ENCODE data around the gene MFGE8.

MFGE8 gene

DNA sequence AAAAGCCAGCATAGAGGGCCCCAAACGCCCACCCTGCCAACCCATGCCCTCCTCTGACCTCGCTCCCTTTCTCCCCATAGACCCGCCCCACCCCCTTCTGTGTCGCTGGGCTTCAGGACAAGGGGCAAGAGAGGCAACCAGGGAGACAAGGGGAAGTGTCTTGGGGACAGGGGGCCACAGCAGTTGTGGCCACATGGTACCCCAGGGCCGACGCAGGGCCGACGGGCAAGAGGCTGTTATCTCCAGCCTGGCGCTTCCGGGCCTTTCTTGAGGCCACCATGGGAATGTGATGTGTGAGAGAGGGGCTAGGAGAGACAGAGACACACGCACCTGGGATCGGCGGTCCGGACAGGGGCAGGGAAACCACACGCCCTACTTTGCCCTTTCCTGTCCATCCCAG is 14.4 kb downstream of the MFGE8 start:
- no peak for DNase-seq (ENCODE audit: low spot score)

DNA sequence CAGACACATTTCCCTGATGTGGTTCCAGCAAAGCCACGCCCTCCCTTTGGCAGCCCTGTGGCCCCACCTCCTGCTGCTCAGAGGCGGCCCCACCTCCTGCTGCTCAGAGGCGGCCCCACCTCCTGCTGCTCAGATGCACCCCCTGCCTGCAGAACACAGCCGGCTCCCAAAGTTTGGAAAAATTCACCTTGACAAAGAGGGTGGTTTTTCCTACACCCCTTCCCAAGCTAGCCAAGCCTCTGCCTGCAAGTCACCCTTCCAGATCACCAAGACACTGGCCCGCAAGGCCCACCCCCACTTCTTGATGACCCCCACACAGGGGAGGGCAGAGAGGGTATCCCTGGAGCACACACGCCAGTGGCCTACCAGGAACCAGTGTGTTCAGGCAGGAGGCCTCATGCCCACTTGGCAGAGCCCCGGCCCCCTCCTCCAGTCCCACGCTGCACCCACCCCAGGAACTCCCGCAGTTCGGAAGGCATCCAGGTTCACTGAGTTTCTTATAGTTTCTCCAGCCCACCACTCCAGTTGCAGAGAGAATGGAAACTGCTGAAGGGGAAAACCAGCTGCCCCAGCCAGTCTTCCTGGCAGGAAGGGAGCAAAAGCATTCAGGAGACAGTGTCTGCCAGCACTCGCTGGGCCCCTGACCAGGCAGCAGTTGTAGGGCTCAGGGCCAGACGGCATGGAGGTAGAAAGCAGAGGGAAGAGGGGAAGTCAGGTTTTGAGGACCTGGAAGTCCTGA is 15.6 kb downstream of the MFGE8 start:
- peak; percentile 82 for DNase-seq (ENCODE audit: low spot score)

DNA sequence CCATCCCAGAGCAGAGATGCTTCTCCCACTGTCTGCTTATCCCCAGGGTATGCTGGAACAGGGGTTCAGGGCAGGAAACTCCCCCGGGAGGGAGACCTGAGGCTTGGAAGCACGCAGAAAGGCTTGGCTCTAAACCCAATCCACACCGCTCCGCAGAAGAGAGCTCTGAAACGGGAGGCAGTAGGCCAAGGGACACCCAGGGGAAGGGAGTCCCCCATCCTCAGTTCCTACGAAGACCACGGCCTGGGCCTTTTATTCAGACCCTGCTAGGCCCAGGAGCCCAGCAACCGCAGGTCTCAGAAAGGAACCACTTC is 16.1 kb downstream of the MFGE8 start:
- DNase-seq (ENCODE audit: low spot score) = no peak

DNA sequence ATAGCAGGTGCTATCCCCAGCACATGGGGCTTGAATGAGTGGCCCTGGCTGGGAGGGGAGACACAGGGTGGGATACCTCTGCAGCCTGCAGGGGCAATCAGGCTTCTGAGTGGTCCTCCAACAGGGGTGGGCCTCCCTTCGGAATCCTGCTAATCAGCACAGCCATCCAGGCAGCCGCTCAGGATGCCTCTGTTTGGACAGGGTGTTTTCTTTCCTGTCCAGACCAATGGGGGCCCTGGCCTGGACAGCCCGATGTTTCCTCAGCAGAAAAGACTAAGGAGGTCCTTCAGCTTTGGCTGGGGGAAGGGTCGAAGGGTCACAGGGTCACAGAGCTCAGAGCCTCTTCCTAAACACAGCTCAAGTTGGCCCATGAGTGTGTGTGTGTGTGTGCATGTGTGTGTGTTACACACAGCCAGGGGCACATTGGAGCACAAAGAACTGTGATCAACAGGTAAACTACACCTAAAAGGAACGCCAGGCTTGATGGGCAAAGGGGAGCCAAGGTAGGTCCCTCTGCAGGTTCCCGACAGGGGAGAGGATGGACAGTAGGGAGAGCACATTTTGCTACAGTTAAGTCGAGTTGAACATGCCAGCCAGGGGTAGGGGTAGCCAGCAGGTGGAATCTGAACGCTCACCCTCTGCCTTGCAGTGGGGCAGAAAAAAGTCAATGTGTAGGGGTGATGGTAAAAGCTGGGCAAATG is 16.7 kb downstream of the MFGE8 start:
- DNase-seq (ENCODE audit: low spot score) = no peak

DNA sequence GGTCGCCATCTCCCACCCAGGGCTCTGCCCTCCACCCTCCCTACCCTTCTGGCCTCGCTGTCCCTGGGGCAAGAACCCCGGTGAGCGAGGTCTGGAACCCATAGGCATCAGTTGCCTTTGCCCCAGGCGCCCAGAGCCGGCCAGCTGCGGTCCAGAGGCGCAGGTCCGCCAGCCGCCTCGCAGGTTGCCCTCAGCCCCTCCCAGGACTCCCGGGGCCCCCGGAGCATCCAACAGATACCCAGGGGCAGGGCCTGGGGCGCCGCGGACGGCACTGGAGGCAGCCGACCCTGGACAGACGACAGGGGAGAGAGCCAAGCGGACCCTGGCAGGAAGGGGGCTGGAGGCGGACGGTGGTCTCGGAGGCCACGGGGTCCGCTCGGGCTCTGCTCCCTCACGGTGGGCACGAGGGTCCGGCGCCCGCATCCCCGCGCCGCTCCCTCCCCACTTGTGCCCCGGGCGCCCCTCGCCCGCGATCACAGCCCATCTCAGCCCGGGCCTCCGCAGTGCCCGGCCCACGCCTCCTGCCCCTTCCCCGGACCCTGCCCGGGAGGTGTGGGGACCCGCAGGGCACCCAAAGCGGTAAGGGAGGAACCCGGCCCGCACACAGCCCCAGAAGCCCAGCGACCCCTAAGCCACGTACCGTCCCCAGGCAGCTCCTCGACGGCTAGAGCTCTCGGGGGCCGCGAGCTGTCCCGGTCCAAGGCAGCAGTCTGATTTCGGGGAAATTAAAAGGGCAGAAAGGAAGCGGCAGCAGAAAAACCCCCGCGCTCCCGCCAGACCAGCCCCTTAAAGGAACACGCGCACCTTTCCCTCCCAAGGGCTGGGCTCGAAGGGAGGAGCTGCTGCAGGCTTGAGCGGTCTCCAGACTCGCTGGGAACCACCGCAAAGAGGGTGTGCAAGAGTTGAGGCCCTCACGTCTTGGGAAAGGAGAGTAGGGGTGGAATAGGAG is 18.1 kb downstream of the MFGE8 start, which contains the start of gene HAPLN3:
Gene HAPLN3, minus strand, starts transcription at position 726 of the 949 bp plus-strand sequence. CDS start 8,246 bp downstream, outside the sequence.
- peak; percentile 56 for DNase-seq (ENCODE audit: low spot score)

DNA sequence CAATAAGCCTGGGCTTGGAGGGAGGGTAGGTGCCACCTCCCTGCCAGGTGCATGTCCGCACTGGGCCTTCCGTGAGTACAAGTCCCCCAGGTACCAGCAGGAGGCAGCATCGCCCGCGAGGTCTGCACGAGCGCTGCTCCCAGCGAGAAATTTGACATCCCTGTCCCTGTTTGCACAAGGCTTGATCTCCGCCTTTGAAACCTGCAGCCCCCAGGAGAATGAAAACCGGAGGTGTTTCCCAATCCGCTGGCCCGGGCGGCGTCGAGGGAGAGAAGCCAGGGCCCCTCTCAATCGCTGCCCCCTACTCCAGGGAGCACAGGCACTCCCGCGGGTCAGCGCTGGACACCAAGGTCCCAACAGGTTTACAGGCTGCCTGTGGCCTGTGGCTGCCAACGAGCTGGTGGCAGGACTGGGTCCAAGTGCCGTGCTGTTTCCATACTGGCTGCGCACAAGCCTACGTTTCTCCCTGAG is 18.8 kb downstream of the MFGE8 start:
- DNase-seq (ENCODE audit: low spot score) = peak; percentile 73

DNA sequence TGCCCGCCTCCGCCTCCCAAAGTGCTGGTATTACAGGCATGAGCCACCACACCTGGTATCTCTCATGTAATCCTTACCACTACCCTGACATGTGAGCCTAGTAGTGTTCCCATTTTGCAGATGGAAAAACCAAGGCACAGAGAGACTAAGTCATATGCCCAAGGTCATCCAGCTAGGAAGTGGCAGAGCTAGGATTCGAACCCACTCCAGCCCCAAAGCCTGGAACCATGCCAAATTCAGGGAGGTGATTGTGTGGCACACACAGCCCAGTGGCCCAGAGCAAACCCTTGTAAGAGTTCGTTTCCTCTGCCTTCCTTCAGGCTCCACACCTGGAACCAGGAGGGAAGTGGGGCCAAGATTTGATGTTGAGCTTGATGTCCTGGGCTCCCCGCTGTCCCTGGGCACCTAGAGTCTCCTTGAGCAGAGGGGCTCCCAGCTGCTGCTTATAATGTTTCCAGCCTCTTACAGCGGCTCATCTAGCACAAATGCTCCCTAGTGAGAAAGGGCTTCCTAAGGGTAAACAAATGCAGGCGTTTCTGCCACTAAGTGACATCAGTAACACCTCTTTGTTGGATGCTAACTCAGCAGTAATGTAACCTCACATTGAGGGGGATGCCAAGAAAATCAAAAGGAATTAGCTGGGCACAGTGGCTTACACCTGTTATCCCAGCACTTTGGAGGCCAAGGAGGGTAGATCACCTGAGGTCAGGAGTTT is 21.5 kb downstream of the MFGE8 start:
- DNase-seq (ENCODE audit: low spot score) = no peak

DNA sequence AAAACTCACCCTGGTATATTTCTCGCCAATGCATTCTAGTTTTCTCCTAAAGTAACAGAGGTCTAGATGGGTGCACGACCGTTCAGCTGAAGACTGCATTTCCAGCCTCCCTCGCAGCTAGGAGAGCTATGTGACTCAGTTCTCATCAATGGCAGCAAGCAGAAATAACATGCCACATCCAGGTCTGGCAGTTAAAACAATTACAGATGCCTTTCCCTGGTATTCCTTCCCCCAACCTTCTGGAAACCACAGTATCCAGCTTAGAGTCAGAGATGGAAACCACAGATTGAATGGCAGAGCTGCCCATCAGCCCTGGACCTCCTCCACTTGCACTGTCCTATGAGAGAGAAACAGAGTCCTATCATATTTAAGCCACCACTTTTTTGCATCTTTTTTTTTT is 22.7 kb downstream of the MFGE8 start:
- DNase-seq (ENCODE audit: low spot score) = peak; percentile 69

DNA sequence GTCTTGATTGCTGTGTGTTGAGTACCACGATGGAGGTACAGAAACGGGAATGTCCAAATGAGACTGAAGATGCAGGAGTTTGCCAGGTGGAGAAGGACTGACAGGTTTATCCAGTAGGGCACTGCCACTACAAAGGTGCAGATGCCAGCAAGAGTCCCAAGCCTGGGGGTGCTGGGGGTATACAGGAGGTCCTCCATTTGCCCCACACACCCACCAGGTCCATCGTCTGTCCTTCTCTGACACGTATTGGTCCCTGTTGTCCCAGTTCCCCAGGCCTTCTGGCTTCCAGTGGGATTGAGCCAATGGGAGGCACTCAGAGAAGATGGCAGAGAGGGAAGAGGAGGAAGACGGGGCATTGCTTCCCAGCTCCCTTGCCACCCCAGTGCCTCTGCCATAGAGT is 24.5 kb downstream of the MFGE8 start:
- no peak for DNase-seq (ENCODE audit: low spot score)

DNA sequence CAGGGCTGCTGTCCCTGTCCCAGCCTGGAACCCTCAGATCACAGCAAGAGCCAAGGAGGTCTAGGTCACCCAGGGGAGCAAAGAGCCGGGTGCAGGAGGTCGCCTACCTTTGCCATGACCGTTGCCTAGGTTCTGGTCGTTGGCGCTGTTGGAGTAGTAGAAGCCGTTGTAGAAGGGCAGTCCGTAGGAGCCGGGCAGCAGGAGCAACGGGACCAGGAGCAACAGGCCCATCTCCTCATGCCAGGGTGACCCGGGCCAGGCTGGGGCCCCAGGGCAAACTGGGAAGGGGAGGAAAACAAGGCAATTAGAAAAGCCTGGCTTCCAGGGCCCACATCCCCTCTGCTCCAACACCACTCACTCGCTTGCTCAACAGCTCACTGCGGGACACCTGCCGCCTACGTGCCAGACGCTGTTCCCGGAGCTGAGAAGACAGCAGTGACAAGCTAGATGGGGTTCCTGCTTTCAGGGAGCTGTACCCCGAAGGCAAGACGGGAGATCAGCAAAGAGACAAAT is 26.1 kb downstream of the MFGE8 start:
- DNase-seq (ENCODE audit: low spot score) = no peak

DNA sequence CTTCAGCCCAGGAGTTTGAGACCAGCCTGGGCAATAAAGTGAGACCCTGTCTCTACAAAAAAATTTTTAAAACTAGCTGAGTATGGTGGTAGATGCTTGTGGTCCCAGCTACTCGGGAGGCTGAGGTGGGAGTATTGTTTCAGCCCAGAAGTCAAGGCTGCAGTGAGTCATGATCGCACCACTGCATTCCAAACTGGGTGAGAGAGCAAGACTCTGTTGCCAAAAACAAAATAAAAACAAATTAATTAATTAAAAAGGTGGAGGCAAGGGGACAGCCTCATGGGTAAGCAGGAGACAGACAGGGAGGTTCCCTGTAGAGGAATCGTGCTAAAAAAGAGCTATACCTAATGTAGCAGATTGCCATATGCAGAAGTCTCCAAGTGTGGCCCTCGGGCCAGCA is 30.4 kb downstream of the MFGE8 start:
- DNase-seq (ENCODE audit: low spot score) = peak; percentile 59

DNA sequence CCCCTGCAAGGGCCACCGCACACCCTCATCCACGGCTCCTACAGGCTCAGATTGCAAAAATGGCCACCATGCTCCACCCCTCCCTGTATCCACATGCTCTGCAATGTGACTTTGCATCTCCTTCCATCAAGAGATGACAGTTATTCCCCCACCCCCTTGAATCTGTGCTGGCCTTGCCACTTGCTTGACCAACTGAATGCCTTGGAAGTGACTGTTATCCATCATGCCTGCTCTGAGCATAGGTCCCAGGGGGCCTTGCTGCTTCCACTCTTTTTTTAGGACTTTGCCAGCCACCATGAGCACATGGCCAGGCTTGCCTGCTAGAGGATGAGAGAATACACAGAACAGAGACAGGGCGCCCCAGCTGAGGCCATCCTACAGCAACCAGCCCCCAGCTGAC is 31.4 kb downstream of the MFGE8 start:
- DNase-seq (ENCODE audit: low spot score) = no peak

DNA sequence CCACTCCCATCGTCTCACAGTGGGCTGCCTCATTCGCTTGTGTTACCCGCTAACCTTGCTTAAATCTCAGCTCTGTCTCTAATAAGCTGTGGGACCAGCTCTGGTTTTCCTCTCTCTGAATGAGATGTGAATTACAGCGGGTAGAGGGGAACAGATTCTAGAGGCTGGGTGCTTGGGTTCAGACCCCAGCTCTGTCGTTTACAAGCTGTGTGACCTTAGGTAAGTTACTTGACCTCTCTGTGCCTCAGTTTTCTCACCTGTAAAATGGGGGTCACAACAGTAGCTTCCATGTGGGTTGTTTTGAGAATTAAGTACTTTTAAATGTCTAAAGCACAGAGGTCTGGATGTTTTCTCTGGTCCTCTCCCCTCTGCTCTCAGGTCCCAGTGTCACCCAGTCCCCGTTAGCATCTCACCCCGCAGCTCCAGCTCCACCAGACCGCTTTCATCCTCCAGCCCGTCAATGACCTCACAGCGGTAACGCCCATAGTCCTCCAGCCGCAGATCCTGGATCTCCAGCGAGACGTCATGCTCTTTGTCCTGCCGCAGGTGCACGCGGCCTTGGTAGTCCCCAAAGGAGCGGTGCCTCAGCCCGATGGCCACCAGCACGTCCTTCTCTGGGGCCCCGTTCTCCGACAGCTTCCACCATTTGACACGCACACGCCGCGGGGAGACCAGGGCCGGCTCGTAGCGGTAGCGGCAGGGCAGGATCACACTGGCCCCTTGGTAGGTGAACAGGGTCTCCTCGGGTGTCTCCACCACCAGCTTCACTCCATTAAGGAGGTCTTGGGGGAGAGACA is 32.0 kb downstream of the MFGE8 start:
- no peak for DNase-seq (ENCODE audit: low spot score)

DNA sequence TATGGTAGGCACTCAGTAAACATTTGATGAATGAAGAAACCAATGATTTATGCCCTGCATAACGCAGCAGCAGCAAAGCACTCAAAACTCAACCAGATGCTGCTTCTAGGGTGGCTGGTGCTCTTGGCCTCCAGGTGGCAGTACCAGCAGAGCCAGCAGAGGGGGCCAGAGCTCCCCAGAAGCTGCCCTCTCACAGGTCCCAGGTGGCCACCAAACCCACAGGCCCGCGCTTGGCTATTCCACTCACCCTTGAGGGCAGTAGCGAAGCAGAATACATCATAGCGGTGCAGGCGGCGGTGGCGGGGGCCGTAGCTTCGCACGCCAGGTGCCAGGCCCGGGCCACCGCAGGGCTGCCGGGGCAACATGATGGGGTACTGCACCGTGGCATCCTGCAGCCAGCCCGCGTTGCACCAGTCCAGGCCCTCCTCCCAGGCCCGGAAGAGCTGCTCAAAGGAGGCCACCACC is 34.4 kb downstream of the MFGE8 start:
- DNase-seq (ENCODE audit: low spot score) = peak; percentile 41

DNA sequence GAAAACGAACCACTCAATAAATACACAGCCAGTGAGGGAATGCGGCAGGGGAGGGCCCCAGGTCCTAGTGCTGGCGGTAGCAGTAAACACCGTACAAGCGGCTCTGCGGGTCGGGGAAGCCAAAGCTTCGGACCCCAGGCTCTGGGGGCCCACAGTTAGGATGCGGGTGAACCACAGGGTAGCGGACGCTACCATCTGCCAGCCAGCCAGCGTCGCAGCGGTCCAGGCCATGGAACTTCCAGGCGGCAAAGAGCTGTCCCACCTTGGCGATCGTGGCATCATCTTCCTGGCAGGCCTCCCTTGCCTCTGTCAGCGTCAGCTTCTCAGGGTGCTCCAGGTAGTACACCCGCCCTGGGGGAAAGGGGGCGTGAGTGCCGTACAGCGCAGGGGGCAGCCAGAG is 35.3 kb downstream of the MFGE8 start:
- no peak for DNase-seq (ENCODE audit: low spot score)

DNA sequence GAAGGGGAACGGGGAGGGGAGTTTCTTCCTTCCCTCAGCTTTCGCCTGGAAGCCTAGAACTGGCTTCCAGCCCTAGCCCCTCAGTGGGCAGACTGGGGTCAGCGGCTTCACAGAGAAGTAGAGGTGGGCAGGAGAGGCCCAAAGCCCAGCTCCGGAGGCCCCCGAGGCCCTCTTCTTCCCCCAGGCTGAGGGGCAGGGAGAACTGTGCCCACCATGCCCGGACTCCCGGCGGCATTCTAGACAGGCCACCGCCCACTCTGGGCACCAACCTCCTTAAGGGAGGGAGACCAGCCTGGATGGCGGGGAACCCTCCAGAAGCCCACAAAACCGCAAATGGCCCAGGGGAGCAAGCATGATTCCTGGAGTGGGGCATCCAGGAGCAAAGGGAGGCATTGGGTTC is 35.8 kb downstream of the MFGE8 start:
- DNase-seq (ENCODE audit: low spot score) = no peak

DNA sequence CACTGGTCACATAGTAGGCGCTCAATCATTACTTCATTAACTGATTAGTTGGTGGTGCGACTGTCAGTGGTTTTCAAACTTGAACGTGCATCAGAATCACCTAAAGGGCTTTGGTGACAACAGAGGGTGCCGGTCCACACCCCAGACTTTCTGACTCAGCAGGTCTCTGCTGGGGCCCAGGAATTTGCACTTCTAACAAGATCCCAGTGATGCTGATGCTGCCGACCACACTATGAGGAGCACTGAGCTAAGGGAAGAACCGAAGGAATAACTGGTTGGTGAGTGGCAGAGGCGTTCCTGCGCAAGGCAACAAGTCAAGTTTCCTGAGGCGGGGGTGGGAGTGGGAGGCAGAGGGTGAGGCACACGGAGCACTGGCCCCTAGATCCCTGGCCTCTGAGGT is 36.6 kb downstream of the MFGE8 start:
- no peak for DNase-seq (ENCODE audit: low spot score)

DNA sequence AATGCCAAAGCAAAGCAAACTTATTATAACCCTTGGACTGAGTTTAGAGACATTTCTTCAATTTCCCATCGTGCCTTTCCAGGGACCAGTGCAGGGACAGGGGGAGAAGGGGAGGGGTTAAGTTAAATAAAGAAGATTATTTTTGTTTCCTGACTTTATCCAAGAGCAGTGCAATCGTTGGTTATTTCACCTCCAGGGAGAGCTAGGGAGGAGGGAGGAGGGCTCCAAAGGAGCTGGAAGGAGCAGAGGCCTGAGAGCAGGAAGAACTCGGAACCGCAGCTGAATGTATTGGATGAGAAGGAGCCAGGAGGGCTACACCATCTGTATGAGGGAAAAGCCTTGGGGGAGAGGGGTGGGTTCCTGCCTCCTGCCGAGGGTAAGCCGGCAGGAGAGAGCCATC is 38.5 kb downstream of the MFGE8 start:
- DNase-seq (ENCODE audit: low spot score) = no peak

DNA sequence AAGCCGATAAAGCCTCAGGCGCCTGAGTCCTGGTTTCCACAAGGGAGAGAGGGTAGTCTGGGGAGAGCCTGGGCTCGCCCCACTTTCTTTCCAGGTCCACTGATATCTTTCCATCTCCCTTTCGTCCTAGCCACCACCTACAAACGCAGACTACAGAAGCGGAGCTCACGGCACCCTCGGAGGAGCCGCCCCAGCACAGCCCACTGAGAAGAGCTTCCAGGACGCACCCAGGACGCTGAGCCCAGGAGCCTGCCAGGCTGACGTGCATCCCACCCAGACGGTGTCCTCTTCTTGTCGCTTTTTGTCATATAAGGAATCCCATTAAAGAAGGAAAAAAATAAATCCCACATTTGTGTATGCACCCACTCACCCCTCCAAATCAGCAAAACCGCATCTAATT is 38.9 kb downstream of the MFGE8 start:
- DNase-seq (ENCODE audit: low spot score) = no peak

DNA sequence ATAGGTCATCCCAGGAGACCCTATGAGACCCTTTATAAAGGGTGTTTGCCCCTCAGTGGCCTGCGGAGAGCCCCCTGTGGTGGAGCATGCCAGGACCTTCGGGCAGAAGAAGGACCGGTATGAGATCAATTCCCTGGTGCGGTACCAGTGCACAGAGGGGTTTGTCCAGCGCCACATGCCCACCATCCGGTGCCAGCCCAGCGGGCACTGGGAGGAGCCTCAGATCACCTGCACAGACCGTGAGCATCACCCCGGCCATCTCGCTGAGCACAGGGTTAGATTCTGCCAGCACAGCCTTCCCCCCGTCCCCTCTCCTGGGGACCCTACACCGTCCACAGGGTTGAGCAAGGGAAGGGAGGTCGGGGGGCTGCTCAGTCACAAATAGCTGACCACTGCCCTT is 39.4 kb downstream of the MFGE8 start:
- no peak for DNase-seq (ENCODE audit: low spot score)

DNA sequence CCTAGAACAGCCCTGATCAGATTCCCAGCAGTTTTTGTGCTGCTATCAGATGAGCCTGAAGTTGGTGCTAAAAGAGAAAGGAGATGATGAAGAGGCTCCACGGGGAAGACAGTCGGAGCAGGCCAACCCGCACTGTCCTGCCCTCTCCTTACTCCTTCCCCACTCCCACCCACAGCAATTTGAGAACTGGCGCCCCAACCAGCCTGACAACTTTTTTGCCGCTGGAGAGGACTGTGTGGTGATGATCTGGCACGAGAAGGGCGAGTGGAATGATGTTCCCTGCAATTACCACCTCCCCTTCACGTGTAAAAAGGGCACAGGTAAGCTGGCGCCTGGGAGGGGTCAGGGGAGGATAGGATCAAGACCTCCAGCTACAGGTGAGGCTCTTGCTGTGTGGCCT is 40.5 kb downstream of the MFGE8 start:
- no peak for DNase-seq (ENCODE audit: low spot score)

Data from kidney tubule cell (primary cell).